Measurements from ENCODE around the gene CDAN1.

Gene CDAN1

DNA sequence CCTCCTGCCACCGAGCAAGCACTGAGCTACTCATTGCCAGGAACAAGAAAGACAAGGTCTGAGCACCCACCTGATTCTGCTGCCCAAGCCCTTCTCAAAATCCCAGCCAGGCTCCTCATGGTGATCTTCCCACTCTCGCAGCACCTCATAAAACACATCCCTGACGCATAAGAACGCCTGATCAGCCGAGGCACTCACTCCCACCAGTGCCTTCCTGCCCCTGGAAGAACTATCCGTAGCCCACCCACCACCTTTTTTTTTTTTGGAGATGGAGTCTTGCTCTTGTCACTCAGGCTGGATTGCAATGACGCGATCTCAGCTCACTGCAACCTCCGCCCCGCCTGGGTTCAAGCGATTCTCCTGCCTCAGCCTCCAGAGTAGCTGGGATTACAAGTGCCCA, 3.9 kb downstream of the CDAN1 start:
- no peak for DNase-seq (ENCODE audit: low read depth)

DNA sequence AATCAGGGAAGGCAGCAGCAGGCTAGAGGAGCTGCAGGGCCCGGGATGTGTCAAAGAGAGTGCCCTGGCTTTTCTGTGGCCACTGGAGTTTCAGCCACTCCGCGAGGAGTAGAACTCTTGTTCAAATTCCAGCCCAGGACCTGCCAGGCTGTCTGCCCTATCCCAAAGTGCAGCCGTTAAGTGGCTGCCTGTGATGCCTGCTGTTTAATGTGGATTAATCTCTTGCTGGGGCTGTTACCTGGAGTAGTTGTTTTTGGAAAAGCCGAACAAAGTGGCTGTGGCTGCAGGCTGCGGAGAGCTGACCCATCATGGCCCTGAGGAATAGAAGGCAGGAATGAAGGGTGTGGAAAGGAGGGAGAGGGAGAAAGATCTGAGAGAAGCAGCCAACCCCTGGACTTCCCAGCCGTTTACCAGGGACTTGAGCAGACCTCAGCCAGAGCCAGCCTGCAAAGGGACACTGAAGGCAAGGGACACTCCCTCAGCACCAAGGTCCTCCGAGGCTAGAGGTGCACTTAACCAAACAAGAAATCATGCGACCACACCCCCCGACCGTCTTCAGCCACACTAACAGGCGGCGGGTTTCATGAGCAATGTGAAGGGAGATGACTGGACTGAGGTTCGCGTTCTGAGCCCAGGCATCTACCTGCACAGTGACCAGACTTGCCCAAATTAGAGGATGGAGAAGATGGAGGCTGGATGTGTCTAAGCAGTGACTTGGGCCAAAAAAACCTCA, 4.7 kb downstream of the CDAN1 start:
- no peak for DNase-seq (ENCODE audit: low read depth)

DNA sequence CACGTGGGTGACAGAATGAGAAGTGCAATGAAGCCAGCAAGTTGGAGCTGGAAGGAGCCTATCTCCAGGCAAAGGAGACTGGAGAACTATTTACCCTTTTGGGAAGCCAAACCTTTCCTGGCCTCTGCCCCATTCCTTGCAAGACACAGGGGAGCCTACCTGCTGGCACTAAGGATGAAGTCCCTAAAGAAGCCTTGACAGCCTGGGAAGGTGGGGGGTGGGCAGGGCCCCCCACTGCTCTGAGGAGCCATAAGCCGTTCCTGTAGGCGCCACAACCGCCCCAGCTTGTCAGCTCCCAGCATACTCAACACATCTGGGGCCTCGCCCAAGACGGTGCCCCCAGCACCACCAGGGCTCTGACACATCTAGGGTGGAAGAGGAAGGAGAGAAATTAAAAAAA, 5.5 kb downstream of the CDAN1 start:
- DNase-seq (ENCODE audit: low read depth), result no peak

DNA sequence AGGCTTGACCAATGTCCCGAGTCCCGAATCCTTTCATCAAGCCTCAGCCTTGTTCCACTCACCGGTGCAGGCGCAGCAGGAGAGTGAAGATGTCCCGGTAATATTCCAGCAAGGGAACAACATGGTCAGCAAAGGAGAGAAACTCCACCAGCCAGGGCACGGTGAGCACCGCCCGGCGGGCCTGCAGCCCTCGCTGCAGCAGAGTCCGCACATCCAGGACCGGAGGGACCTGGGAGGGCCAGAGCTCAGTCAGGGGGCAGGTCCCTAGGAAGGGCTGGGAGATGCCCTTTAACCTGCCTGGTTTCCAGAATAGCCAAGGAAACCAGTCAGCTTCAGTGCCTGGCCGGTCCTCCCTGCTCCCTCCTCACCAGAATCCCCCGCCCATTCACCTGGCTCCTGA, 6.4 kb downstream of the CDAN1 start:
- DNase-seq (ENCODE audit: low read depth), result no peak

DNA sequence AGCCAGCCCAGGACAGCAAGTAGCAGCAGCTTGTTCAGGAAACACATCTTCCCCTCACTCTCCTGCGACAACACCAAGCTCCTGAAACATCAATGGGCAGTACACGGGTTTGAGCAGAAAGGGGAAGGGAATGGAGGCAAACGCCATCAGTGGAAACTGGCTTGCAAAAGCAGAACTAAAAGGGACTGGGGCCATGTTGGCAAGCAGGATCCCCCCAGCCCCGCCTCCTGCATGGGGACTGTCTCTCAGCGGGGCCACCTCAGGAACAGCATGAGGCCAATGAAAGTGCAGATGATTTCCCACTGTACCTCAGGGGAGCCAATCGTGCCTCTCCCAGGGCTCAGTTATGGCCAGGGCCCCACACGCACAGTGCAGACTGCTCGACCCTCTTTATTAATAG, 6.8 kb downstream of the CDAN1 start:
- DNase-seq (ENCODE audit: low read depth), result no peak

GRCh38 chr15:42729409-42729808, 7.5 kb downstream of the CDAN1 start:
- DNase-seq (ENCODE audit: low read depth), result no peak

GRCh38 chr15:42728972-42729371, 8.0 kb downstream of the CDAN1 start:
- DNase-seq (ENCODE audit: low read depth), result no peak

GRCh38 chr15:42728560-42728959, 8.4 kb downstream of the CDAN1 start:
- no peak for DNase-seq (ENCODE audit: low read depth)

DNA sequence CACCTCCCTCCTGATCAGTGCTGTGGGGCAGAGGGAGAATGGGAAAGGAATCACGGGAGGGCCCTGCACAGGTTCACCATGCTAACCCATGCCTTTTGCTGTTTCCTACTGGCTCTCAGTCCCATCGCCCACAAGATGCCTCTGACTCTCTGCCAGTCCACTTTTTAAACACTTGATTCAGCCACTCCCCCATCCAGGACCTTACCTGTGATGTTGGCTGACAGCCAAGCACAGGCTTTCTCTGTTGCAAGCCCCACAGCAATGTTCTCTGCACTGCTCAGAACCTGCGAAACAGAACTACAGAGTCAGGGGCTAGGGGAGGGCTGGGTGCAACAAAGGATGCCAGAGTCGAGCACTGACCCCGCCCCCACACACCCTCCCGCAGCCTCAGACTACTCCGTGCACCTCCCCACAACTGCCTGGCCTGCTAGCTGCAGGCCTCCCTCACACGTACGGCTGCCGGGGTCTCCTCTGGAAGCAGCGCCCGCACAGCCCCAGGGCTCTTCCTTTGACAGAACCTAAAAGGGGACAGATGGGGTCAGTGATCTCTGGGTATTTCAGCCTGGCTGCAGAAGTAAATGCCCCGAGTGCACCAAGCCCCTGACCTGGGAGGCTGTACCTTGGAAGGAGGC, 9.1 kb downstream of the CDAN1 start:
- no peak for DNase-seq (ENCODE audit: low read depth)

GRCh38 chr15:42726114-42726513, 10.8 kb downstream of the CDAN1 start:
- DNase-seq (ENCODE audit: low read depth), result no peak

GRCh38 chr15:42725331-42725903, 11.5 kb downstream of the CDAN1 start:
- DNase-seq (ENCODE audit: low read depth), result no peak

DNA sequence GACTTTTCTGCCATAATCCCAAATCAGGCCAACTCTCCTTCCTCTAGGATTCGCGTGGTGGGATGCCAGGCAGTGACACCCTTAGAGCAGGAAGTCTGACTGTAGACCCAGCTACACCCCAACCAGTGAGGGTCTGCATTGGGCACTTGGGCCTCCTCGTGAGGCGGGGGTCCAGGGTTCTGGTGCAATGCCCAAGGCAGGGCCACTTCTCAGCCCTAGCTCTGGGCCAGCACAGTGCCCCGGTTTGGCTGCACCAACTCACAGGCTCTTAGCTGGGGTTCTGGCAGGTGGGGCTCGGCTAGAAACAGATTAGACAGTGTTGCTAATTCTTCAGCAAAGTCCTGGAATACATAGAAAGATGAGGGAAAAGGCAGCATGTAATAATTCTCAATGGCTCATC, 12.7 kb downstream of the CDAN1 start:
- DNase-seq (ENCODE audit: low read depth), result no peak

DNA sequence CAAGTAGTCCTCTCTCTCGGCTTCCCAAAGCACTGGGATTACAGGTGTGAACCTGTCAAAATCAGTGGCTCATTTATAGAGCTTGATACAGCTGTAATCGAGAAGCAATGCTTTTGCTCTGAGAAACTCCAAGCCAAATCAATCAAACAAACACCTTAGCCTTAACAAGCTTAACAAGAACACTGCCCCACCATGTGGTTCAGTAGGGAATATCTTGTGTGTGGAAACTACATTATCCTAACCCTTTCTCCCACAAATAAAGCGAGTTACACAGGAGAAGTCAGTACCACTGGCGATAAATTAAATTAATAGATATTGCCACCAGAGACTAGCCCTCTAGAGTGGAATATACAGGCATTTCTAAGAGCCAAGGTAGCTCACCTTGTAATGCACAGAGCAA, 13.9 kb downstream of the CDAN1 start:
- DNase-seq (ENCODE audit: low read depth), result no peak

- no peak for DNase-seq (ENCODE audit: low read depth)
These were observed 15.0 kb downstream of the CDAN1 start for GRCh38 chr15:42721916-42722315.

- no peak for DNase-seq (ENCODE audit: low read depth)
These were observed 15.9 kb downstream of the CDAN1 start for GRCh38 chr15:42721016-42721415.

GRCh38 chr15:42720071-42720470, 16.9 kb downstream of the CDAN1 start:
- no peak for DNase-seq (ENCODE audit: low read depth)

- DNase-seq (ENCODE audit: low read depth), result no peak
These were observed 17.9 kb downstream of the CDAN1 start for GRCh38 chr15:42719043-42719442.

- no peak for DNase-seq (ENCODE audit: low read depth)
These were observed 20.3 kb downstream of the CDAN1 start for GRCh38 chr15:42716626-42717025.

DNA sequence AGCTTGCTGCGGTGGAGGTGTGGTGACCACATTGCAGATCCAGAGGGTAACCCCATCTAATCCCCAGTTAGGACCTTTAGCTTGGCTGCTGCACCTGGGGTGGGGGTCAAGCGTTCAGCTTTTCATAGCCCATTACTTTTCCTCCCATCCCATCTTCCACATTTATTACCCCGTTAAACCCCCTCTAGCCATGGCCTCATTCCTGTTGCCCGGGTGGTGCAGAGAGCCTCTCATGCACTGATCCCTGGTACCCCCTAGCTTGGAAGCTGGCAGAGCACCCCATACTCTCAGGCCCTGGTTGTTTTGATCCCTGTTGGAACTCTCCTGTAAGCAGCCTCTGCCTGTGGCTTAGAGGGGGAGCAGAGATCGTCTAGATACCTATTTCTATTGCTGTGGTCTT, 20.8 kb downstream of the CDAN1 start:
- no peak for DNase-seq (ENCODE audit: low read depth)

DNA sequence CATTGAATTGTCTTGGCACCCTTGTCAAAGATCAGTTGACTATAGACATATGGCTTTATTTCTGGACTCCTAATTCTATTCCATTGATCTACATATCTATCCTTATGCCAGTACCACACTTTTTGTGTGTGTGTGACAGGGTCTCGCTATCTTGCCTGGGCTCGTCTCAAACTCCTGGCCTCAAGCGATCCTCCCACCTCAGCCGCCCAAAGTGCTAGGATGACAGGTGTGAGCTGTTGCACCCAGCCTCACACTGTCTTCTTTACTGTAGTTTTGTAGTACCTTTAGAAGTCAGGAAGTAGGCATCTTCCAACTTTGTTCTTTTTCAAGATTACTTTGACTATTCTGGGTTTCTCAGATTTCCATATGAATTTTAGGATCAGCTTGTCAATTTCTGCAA, 24.3 kb downstream of the CDAN1 start:
- no peak for DNase-seq (ENCODE audit: low read depth)

GRCh38 chr15:42711746-42712145, 25.2 kb downstream of the CDAN1 start:
- no peak for DNase-seq (ENCODE audit: low read depth)

GRCh38 chr15:42710662-42711061, 26.3 kb downstream of the CDAN1 start:
- DNase-seq (ENCODE audit: low read depth), result peak; percentile 21

DNA sequence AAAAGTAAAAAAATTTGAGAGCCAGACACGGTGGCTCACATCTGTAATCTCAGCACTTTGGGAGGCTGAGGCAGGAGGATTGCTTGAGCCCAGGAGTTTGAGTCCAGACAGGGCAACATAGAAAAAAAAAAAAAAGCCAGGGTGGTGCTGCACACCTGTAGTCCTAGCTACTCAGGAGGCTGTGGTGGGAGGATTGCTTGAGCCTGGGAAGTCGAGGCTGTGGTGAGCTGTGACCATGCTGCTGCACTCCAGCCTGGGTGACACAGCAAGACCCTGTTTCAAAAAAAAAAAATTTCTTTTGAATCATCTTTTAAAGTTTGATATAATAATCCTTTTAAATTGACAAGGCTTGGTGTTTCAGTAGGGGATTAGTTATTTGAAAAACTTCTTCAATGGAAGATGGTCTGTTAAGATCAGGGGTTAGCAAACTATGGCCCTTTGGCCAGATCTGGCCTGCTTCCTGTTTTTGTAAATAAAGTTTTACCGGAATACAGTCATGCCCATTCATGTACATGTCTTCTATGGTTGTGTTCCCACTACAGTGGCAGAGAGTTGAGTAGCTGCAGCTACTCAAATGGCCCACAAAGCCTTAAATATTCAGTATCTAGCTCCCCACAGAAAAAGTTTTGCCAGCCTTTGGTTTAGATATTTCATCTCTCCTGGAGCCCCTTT, 28.9 kb downstream of the CDAN1 start:
- DNase-seq (ENCODE audit: low read depth), result no peak

Measured in fibroblast of gingiva (primary cell).